ENCODE results near the gene GNAT3. TPM values are rescaled to one million over a fixed set of nuclear protein-coding genes. Genes with fewer than 3 reads are reported as not detected.

Gene GNAT3
- polyA plus RNA-seq, 3 donors, result not detected

Other genes with a start within 250 kb of the GNAT3 start
- 10 to 100 TPM; 15.0 to 38.2 (median 33.3) TPM for gene CD36, start 126.6 kb upstream of the GNAT3 start, polyA plus RNA-seq (ENCODE audit: insufficient read length in 3 of 3)

Data from renal cortex interstitium (tissue), 3 donors.